Measurements from ENCODE around the gene SSTR3.

The SSTR3 gene

GRCh38 chr22:37193629-37194191, 18.6 kb downstream of the SSTR3 start:
- no peak for DNase-seq

DNA sequence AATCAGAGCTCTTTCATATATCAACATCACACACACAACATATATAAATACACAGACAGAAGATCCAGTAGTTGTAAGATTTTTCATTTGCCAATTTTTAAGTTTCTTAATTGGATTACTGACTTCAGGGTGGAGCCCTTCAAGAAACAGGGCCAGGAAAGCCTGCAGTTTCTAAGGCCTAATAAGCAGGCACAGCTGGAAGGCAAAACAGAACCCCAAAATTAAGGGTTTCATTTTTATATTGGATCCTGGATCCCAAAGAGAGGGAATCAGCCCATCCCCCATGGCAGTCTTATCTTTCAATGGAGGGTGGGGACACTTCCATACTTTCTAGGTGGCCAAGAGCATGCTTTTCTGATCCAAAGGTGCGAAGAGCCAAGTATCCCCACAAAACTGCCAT, 19.5 kb downstream of the SSTR3 start:
- DNase-seq: no peak

- no peak for DNase-seq
Observed at GRCh38 chr22:37192204-37192603, 20.1 kb downstream of the SSTR3 start.

DNA sequence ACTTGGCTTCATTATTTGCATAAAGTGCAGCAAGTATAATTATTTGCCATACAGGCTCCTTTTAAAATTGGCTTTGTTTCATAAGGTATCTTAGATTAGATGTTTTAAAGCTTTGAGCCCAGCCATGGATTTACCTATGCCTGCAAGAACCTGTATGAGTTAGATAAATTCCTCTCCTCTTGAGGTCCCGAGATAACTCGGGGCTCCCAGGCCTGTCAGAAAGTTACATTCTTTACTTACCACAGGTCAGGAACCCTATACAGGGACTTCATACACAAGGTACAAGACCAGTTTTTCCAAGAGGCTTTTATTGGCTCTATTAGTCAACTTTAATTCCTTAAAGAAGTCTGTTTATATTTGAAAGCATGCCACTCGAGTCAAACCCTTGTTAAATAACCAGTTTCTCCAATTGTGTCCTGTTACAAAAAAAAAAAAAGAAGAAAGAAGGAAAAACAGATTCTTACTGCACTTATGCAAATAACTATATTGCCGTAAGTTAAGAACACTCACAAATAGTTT, 22.0 kb downstream of the SSTR3 start:
- DNase-seq: no peak

- no peak for DNase-seq
Observed at GRCh38 chr22:37188901-37189466, 23.3 kb downstream of the SSTR3 start.

DNA sequence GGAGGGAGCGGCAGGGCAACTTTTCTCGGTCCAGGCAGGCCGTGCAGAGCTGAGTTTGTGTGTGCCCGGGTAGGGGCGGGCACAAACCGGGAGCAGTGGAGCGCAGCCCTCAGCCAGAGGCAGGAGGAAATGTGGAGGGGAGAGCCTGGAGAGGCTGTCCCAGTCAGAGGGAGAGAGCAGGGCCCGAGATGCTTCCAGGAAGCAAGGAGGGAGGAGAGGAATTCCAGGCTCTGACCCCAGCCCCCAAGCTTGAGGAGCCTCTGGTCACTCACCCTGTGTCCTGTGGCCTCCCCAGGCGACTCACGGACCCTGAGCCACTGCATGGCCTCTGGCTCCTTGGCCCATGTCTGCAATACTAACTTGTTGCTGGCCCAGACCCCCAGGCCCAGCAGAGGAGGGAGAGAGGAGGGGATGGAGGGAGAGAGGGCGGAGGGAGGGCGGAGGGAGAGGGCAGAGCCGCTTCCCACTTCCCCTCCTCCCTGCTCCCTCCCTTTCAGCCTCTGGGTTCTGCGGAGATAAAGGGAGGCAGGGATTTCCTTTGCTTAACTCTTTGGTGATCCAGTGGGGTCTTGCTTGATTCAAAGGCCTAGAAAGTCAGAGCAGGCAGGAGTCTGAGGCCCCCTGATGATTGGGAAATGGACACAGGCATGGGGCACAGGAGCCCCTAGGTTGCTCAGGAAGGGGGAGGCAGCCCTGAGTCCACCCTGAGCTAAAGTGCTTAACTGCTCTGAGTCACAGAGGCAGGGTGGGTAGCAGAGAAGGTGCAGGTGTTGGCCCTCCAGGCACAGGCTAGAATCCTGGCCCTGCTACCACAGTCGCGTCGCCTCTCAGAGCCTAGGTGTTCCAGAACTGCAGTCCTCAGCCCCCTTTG, 24.2 kb downstream of the SSTR3 start, which contains the start of gene C1QTNF6:
Gene C1QTNF6, minus strand, starts transcription at position 357 of the 871 bp plus-strand sequence. Its CDS starts 34 bp downstream, at position 323.
- DNase-seq: no peak

- no peak for DNase-seq
Observed at GRCh38 chr22:37187552-37187890, 24.8 kb downstream of the SSTR3 start.

DNA sequence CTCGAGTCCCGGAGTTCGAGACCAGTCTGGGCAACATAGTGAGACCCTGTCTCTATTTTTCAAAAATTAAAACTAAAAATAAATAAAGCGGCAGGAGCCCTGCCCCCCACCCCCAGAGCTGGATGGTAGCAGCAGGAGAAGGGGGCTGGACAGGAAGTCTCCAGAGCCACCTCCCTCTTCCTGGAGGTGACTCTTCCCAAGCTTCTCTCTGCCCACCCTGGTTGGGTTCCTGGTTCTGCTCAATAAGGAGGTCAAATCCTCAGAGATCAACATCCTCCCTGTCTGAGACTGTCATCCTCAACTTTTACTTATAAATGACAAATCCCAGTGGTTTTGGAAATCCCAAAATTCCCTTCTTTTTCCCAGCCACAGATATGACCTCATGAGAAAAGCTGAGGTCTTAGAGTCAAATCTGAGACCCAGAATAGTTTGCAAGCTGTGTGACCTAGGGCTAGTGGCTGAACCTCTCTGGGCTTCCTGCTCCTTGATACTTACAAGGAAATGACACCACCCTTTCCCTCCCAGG, 25.2 kb downstream of the SSTR3 start:
- no peak for DNase-seq

GRCh38 chr22:37186228-37186996, 25.9 kb downstream of the SSTR3 start:
- no peak for DNase-seq

GRCh38 chr22:37185646-37186227, 26.5 kb downstream of the SSTR3 start:
- no peak for DNase-seq

GRCh38 chr22:37184816-37185541, 27.3 kb downstream of the SSTR3 start:
- no peak for DNase-seq

GRCh38 chr22:37184380-37184755, 27.9 kb downstream of the SSTR3 start:
- no peak for DNase-seq

- no peak for DNase-seq
Observed at GRCh38 chr22:37183432-37184379, 28.6 kb downstream of the SSTR3 start.

- DNase-seq: no peak
Observed at GRCh38 chr22:37182949-37183245, 29.4 kb downstream of the SSTR3 start.

- DNase-seq: no peak
Observed at GRCh38 chr22:37182101-37182948, 30.0 kb downstream of the SSTR3 start.

DNA sequence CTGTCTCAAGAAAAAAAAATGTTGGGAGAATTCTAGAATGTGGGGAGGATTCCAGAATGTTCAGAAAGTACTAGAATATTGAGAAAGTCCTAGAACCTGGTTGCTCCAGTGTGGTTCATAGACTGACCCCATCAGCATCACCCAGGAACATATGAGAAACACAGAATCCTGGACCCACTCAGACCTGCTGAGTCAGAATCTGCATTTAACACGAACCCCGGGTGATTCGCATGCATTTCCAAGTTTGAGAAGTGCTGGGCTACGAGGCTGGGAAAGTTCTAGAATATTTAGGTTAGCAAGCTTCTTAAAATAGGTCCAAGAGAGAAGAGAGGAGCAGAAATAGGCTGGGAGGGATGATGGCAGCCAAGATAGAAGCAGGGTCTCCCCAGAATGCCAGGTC, 30.6 kb downstream of the SSTR3 start:
- DNase-seq: no peak

DNA sequence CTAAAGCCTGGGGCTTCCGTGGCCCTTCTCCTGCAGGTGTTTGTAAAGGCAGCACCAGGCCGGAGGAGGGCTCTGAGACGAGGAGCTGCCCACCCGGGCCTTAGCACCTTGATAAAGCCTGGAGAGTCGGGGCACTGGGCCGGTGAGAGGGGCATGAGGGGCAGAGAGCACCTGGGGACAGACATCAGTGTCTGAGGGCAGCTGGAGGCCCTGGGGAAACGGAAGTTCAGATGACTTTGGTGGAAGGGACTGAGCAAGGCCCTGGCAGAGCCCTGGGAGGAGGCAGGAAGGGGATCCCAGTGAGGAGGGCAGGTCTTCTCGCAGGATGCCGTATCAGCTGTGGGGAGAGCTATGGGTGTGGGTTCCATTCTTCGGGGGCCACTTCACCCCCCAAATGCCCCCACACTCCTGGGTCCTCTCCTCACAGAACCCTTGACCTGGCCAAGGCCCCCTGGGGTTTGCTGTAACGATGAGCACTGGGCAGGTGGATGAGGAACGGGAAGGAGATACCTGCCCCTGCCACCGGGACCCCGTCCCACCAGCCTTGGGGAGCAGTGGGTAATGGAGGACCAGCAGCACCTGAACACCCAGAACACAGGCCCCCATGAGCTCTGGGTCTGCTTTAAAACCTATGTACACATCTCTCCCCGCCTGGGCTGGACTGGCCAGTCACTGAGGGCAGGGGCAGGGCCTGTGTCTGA, 31.6 kb downstream of the SSTR3 start:
- DNase-seq: no peak

GRCh38 chr22:37179622-37180420, 32.5 kb downstream of the SSTR3 start:
- no peak for DNase-seq

GRCh38 chr22:37179126-37179470, 33.2 kb downstream of the SSTR3 start:
- DNase-seq: no peak

Measured in DMS79 (cell line).